Right lobe of liver (tissue), 6 donors: ENCODE data around the gene RAB4B. TPM values are rescaled to one million over a fixed set of nuclear protein-coding genes. Genes with fewer than 3 reads are reported as not detected.
"Not testable (repeated sequence)": the region's sequence is repeated elsewhere in the genome, so short reads cannot be mapped to it uniquely, and the experiment has no call there.

Experiments used
- ATAC-seq, 4 donors: fragments of 200-7000 bp; cut with Tn5 transposase; one replicate each; pipeline ENCODE4 v1.9.1; 2020; ENCODE audit warnings: mild to moderate bottlenecking in 4 of 4, moderate library complexity in 4 of 4
- DNase-seq, 3 donors: peaks; one replicate each; pipeline ENCODE4 v3.0.0-alpha.2; 2020
- H3K27ac ChIP-seq, 3 donors: fragments of 200-600 bp; one replicate each; pipeline ENCODE4 v1.8.0; 2022
- H3K27me3 ChIP-seq, 2 donors: fragments of 200-600 bp; one replicate each; pipeline ENCODE4 v1.8.0; 2022
- H3K36me3 ChIP-seq, 4 donors: fragments of 200-600 bp; sonication (generic) in 1 of 4; one replicate each; pipeline versions ENCODE4 v1.5.1 to v1.8.0; 2017 to 2022; ENCODE audit warnings: control low read depth in 1 of 4
- H3K4me1 ChIP-seq, 4 donors: fragments of 200-600 bp; sonication (generic) in 1 of 4; one replicate each; pipeline versions ENCODE4 v1.5.1 to v1.8.0; 2017 to 2022; ENCODE audit warnings: control low read depth in 1 of 4
- H3K4me3 ChIP-seq, 3 donors: fragments of 200-600 bp; one replicate each; pipeline ENCODE4 v1.8.0; 2022
- H3K9me3 ChIP-seq, 4 donors: fragments of 200-600 bp; sonication (generic) in 1 of 4; one replicate each; pipeline versions ENCODE4 v1.5.1 to v1.8.0; 2017 to 2022; ENCODE audit warnings: control low read depth in 1 of 4
- CTCF ChIP-seq, 4 donors: fragments of 200-600 bp in 3 of 4; fragments of 450-650 bp in 1 of 4; IDR thresholded peaks; one replicate each; pipeline versions ENCODE4 v1.5.1 to v1.8.0; 2016 to 2022; ENCODE audit warnings: antibody characterized with exemption in 4 of 4, mild to moderate bottlenecking in 2 of 4
- POLR2A ChIP-seq: fragments of 450-650 bp; IDR thresholded peaks from one replicate; pipeline ENCODE4 v1.6.1; 2017; ENCODE audit warnings: antibody characterized with exemption, mild to moderate bottlenecking
- WGBS: methylation state at CpG from one replicate; pipeline ENCODE4 v1.1.6; 2018; ENCODE audit warnings: low coverage, low lambda C conversion rate; ENCODE audit not compliant: insufficient coverage; ENCODE audit errors: missing lambda C conversion rate; 5-methylcytosine and 5-hydroxymethylcytosine counted together
- intact Hi-C, 2 donors: fragments of 100-400 bp; cut with DNase I; formaldehyde crosslinking; loops; one replicate each; pipeline versions ENCODE4 v1.11.2 to v1.14.1; 2022
- total RNA-seq, 6 experiments: library from RNA; depleted of rRNA in 2 of 6; stranded (reverse); fragments of >200 nt in 2 of 6; fragmentation: NEBNext Ultra II Directional in 3 of 6; extraction: Animal tissue kit (Norgen Biotek cat#: 25700) in 3 of 6; gene quantifications; one replicate each; pipeline versions ENCODE4 v1.1.0 to v1.2.4, GENCODE V29; 2016 to 2023
- donor health status: DM: no; HTN: yes; CAD: no.
- donor health status: DM: no; HTN: no; CAD: no.
- donor health status: DM: no; HTN: no; CAD: no.
- donor health status: DM: no; HTN: yes; CAD: no.
- donor health status: DM: no; HTN: yes; CAD: no.

Gene RAB4B
- total RNA-seq, 6 experiments from 2014 or later = 6.4 to 17.2 (median 10.2) TPM

DNA sequence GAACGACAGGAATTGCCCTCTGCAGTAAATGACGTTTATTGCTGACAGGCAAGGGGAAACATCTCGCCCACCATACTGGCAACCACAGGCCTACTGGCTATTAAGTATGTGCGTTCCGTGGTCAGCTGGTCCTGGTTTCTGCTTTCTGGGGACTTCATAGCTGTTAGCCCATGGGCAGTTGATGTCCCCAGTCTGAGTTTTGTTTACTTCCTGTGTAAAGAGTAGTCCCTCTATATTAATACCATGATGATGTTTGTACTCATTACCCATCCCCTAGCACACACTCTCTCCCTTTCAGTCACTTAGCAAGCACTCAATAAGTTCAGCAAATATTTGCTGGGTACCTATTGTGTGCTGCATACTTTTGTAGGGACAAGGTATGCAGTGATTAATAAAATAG lies 9.2 kb upstream of the RAB4B start:
- intact Hi-C loops = no loop called here
- Histone ChIP-seq H3K27me3 (no peaks in the 10 kb centered on the region), H3K27ac (no peak overlapping the region), H3K4me3 (no peak overlapping the region), H3K9me3 (no peaks in the 10 kb centered on the region), H3K4me1 (no peaks in the 10 kb centered on the region), H3K36me3 (peaks cover 8 to 32% (median 21%) of the 10 kb centered on the region in 4 donors)
- whole genome bisulfite sequencing = 85% methylated on average over 5 of the region's 5 CpGs
- DNase-seq = no peak
- TF ChIP-seq POLR2A (no peak), CTCF (IDR thresholded peaks at IDR 0.05) (no peak)
- no peak for ATAC-seq

- H3K27ac ChIP-seq, H3K4me1 ChIP-seq, H3K9me3 ChIP-seq, intact Hi-C loops, H3K36me3 ChIP-seq, H3K4me3 ChIP-seq, ATAC-seq, DNase-seq, H3K27me3 ChIP-seq: not testable (repeated sequence)
- 90% methylated on average over 8 of the region's 10 CpGs for whole genome bisulfite sequencing
These were observed 6.8 kb upstream of the RAB4B start for GRCh38 chr19:40771101-40771862.

- Histone ChIP-seq H3K4me1 (peaks cover 0 to 12% (median 0%) of the 10 kb centered on the region in 4 donors), H3K27ac (no peak within 1 kb of the TSS), H3K4me3 (no peak within 1 kb of the TSS), H3K36me3 (no peaks in the 10 kb centered on the region), H3K9me3 (no peaks in the 10 kb centered on the region), H3K27me3 (no peaks in the 10 kb centered on the region)
- TF ChIP-seq CTCF (IDR thresholded peaks at IDR 0.05) = no peak
- TF ChIP-seq POLR2A = no peak
- intact Hi-C loops = no loop called here
- 73% methylated on average over 5 of the region's 9 CpGs for WGBS
- DNase-seq (no peak), ATAC-seq (no peak)
These were observed 3.0 kb upstream of the RAB4B start, which contains the start of gene MIA for GRCh38 chr19:40774916-40775631. Gene MIA, plus strand, starts transcription at chr19:40775521. Its CDS starts 22 bp downstream, at chr19:40775543.

GRCh38 chr19:40775632-40776022 lies 2.4 kb upstream of the RAB4B start:
- Histone ChIP-seq H3K27me3 (no peaks in the 10 kb centered on the region), H3K27ac (no peak overlapping the region), H3K36me3 (no peaks in the 10 kb centered on the region), H3K4me3 (no peak overlapping the region), H3K9me3 (no peaks in the 10 kb centered on the region), H3K4me1 (peaks cover 0 to 12% (median 0%) of the 10 kb centered on the region in 4 donors)
- 95% methylated on average over 10 of the region's 10 CpGs for WGBS
- intact Hi-C loops = no loop called here
- no peak for DNase-seq
- TF ChIP-seq POLR2A (no peak), CTCF (IDR thresholded peaks at IDR 0.05) (no peak)
- no peak for ATAC-seq

DNA sequence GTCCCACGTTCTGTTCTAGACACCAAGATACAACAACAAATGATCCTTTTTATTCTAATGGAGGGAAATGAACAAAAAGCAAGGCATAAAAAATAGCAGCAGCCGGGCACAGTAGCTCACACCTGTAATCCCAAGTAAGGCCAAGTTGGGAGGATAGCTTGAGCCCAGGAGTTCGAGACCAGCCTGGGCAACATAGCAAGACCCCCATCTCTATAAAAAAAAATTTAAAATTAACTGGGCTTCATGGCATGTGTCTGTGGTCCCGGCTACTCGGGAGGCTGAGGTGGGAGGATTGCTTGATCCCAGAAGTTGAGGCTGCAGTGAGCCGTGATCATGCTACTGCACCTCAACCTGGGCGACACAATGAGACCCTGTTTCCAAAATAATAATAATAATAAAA lies 1.7 kb upstream of the RAB4B start:
- H3K27me3 ChIP-seq = no peaks in the 10 kb centered on the region
- 76% methylated on average over 7 of the region's 7 CpGs for WGBS
- peaks cover 0 to 12% (median 0%) of the 10 kb centered on the region in 4 donors for H3K4me1 ChIP-seq
- no peak overlapping the region for H3K4me3 ChIP-seq
- H3K27ac ChIP-seq = peak overlapping the region in 2 of 3 donors; percentile 89 to 93
- H3K9me3 ChIP-seq = no peaks in the 10 kb centered on the region
- DNase-seq (no peak), ATAC-seq (no peak)
- TF ChIP-seq CTCF (IDR thresholded peaks at IDR 0.05) (no peak), POLR2A (no peak)
- H3K36me3 ChIP-seq = no peaks in the 10 kb centered on the region
- intact Hi-C loops = no loop called here
